AG08395 (cell line): ENCODE data around the gene TMTC2.

Experiments
- DNase-seq: peaks from one replicate; pipeline ENCODE4 v3.0.0; 2012; ENCODE audit warnings: mixed read lengths, low spot score

The TMTC2 gene

DNA sequence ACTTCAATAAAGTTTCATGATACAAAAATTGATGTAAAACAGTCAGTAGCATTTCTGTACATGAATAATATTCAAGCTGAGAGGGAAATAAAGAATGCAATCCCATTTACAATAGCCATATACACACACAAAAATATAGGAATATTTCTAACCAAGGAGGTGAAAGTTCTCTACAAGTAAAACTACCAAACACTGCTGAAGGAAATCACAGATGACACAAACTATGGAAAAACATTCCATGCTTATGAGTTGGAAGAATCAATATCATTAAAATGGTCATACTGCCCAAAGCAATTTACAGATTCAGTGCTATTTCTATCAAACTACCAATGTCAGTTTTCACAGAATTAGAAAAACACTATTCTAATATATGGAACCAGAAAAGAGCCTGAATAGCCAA, 272.3 kb downstream of the TMTC2 start:
- no peak for DNase-seq

DNA sequence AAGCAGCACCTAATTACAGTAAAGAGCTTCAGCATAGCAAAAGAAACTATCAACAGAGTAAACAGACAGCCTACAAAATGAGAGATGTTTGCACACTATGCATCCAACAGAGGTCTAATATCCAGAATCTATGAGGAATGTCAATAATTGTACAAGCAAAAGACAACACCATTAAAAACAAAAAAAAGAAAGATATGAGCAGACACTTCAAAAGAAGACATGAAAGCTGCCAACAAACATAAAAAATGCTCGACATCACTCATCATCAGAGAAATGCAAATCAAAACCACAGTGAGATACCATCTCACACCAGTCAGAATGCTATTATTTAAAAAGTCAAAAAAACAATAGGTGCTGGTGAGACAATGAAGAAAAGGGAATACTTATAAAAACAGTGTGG, 273.1 kb downstream of the TMTC2 start:
- DNase-seq, result no peak

- no peak for DNase-seq
These were observed 275.1 kb downstream of the TMTC2 start for GRCh38 chr12:82961835-82962234.

DNA sequence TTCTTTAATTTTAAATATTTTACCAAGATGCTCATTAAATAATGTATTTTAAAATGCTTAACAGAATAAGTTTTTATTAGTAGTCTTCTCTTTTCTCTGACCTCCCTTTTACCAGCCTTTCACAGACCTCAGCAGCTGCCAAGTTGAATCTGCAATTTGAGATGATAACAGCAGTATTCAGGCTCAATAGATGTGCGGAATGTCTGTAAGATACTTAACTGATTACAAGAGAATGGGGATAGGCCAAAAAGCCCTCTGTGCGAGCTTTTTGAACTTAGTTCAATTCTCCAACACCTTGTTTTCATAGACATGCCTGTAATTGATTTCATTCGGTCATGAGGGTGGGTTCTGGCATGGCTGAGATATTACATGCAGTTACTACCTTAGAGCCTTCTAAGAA, 277.2 kb downstream of the TMTC2 start:
- no peak for DNase-seq

DNA sequence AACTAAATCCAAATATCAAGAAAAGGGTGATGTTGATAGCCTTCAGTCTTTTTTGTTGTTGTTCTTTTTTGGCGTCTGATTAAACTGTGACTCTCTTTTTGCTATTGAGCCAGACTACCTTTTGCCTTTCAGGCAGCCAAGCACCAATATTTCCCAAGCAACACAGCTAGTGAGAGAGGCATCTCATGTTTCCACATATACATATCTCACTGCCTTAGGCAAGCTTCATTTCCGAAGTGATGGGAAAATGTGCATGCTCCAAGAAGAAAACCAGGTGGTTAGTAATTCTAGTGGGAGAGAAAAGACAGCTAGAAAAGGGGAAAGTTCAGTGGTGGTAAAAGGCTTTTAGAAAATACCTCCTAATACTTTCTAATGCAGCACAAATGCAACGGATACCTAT, 277.7 kb downstream of the TMTC2 start:
- no peak for DNase-seq

DNA sequence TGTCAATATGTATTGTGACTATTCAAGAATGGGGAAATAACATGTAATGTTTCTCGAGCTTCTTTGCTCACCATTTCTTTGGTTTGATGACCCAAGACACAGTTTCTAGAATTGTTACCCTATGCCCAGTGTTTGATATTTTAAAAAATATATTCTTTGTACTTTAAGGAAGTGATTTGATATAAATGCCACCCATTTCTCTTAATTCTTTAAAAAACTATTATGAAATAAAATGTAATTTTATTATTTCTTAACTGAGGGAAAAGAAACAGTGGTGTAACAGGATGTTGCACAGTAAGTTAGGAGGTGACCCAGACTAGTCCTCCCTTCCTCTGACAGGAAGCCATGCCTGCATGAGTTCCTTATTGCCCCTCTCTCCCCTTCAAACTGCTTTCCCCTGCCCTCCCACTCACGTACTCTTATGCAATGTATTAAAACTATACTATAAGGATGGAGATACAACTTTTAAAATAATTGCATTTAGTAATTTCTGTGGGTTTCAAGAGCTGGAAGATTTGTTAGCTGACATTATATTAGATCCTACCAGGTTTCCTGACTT, 279.4 kb downstream of the TMTC2 start:
- no peak for DNase-seq

DNA sequence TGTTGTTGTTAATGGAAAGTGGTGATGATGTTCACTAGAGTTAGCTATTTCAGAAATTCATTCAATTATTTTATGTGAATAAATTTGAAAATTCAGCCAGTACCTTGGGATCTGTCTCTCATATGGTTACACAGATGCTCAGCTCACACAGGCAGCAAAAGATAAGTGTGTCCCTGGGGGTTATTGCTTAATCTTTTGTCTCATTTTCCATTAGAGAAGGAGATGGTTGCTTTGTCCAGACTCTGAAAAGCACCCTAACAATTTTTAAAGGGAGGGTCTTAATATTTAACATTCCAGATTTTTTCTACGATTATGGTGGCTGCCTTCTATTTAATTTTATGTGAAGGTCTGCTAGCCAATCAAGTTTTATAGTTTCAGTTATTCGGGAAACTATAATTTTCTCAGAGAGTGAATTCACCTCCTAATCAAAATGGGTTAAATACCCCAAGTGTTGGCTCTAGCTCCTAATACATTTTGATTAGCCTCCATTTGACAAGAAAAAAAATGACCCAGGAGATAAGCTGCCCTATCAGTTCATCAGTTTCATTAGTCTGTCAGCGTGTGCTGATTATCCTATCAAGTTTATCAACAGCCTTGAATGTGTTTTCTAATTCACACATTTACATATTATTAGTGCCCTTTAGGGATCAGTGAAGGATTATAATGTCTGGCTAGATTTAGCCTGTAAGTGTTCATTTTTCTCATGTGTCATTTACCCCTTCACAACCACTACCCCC, 282.1 kb downstream of the TMTC2 start:
- no peak for DNase-seq

DNA sequence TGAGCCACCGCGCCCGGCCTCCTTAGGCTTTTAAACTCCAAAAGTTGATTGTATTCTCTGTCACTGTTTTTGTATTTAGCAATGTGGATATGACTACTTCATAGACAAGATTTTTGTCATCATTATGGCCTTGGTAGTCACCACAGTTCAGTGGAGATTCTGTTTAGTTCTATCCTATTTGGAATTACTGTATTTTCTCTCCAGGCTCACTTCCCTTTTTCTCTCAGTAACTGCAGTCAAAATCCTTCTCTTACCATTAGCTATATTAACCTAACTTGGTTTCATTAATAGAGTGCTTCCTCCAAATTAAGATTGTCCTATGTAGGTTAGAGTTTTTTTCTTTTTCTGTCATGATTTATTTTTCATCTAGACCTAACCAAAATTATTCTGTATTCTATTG, 283.9 kb downstream of the TMTC2 start:
- DNase-seq, result no peak

DNA sequence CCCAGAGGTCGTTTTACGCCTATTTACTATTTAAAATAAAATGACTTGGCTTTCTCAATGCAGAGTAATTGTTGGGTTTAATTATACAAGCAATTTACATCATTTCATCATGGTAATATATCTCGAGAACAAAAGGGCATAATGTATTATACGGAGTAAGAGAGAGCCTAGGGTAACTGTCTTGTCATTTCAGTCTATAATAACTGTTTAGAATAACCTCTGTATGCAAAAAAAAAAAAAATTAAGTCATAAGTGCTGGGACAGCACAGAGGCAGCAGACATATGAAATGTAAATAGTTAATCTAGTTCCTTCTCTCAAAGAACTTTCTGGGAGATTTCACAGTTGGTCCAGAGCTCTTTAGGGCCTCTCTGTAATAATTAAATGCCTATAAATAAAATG, 284.9 kb downstream of the TMTC2 start:
- no peak for DNase-seq

GRCh38 chr12:82972624-82973023, 285.9 kb downstream of the TMTC2 start:
- DNase-seq, result no peak

- DNase-seq, result no peak
These were observed 286.9 kb downstream of the TMTC2 start for GRCh38 chr12:82973592-82973991.

DNA sequence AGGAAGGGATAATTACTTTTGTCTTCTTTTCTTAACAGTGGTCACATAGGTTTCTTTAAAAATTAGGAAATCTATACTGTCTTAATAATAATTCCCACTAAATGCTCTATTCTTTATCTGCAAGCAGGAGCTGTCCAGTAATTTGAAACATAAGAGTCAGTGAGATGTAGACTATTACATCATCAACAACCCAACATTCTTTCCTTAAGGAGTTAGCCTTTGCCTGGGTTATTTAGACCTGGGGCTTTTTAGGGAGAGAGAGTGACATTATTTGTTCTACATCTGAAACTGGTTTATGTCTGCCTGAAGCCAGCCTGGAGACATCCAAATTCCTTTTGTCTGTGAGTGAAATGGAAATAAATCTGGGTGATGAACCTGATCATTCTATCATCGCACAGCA, 294.4 kb downstream of the TMTC2 start:
- DNase-seq, result no peak

GRCh38 chr12:82994117-82994516, 307.4 kb downstream of the TMTC2 start:
- DNase-seq, result no peak

GRCh38 chr12:82996168-82996812, 309.6 kb downstream of the TMTC2 start:
- no peak for DNase-seq

DNA sequence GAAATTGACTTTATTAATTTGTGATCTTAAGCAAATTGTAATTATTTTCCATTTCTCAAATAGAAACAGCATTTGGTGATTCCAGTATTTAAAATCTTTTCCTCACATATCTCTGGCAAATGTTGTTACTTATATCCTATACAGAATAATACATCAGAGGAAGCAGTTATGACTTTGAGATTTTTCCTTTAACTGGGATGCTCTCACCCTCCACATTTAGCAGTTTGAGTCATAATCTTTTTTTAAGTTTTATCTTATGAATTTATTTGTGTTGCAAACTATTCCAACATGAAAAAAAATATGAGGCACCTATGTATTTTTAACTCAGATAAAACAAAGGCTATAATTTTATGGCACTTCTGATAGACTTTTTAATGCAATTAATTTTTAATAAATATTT, 311.8 kb downstream of the TMTC2 start:
- DNase-seq, result no peak

DNA sequence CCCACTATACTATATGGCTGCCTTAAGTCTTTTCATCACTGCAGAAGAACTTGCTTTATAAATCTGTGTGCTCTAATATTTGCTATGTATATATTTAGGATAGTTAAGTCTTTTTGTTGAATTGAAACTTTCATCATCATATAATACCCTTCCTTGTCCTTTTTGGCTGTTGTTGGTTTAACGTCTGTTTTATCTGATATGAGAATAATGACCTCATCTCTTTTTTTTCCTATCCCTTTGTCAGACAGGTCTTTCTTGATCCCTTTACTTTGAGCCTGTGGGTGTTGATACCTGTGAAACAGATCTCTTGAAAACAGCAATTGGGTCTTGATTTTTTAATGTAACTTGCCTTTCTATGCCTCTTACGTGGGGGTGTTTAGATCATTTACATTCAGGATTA, 316.3 kb downstream of the TMTC2 start:
- DNase-seq, result no peak

GRCh38 chr12:83005534-83006197, 319.0 kb downstream of the TMTC2 start:
- no peak for DNase-seq

GRCh38 chr12:83008703-83009102, 322.0 kb downstream of the TMTC2 start:
- no peak for DNase-seq

GRCh38 chr12:83010169-83010804, 323.6 kb downstream of the TMTC2 start:
- DNase-seq, result no peak

DNA sequence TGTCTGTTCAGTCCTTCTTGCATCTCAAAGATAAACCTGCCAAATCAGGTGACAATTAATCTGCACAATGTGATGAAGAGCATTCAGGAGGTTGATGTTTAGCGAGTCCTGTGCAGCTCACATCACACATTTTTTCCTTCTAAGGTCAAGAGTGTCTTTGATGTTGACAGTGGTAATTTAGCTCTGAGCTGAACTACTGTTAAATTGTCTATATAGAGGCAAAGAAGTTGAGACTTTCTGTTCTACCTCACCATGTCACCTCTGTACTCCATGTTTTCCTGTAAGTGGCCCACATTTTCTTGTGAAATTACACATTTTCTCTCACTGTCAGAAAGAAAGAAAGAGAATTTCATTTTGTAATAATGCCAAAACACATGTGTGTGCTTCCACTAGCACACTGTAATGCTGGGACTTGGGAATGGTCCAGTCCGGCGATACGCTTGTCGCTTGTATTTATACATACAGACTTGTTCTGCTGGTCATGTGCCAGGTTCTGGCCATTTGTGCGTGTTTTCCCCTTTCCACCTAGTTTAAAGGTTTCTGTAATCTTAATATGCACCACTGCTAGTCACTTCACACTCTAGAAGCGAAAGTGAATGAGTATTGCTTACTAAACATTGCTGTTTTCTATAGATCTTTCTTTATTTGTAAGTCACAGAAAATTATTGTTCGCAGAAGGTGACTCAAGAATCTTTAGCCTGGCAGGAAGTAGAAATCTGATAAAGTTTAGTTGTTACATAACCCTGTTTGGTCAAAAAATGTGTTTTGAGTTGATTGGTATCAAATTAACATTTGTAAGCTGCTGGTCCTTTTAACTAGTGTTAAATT, 328.9 kb downstream of the TMTC2 start:
- DNase-seq, result peak; percentile 4

- DNase-seq, result peak; percentile 78
These were observed 329.6 kb downstream of the TMTC2 start for GRCh38 chr12:83016218-83016835.
